Suprapubic skin (tissue), 4 donors: Measurements from ENCODE around the gene PKNOX1. TPM values are rescaled to one million over a fixed set of nuclear protein-coding genes. Genes with fewer than 3 reads are reported as not detected.

Experiments used
- DNase-seq, 2 donors: peaks; one replicate each; pipeline ENCODE4 v3.0.0-alpha.2; 2019; ENCODE audit warnings: low spot score in 2 of 2
- H3K27ac ChIP-seq: fragments of 200-600 bp; sonication (generic); one replicate; pipeline ENCODE4 v1.5.1; 2019
- H3K27me3 ChIP-seq: fragments of 200-600 bp; sonication (generic); one replicate; pipeline ENCODE4 v1.5.1; 2019
- H3K36me3 ChIP-seq: fragments of 200-600 bp; sonication (generic); one replicate; pipeline ENCODE4 v1.5.1; 2019
- H3K4me1 ChIP-seq: fragments of 200-600 bp; sonication (generic); one replicate; pipeline ENCODE4 v1.5.1; 2019
- H3K4me3 ChIP-seq: fragments of 200-600 bp; sonication (generic); one replicate; pipeline ENCODE4 v1.5.1; 2019; ENCODE audit warnings: mild to moderate bottlenecking
- H3K9me3 ChIP-seq: fragments of 200-600 bp; sonication (generic); one replicate; pipeline ENCODE4 v1.5.1; 2019
- CTCF ChIP-seq, 2 donors: fragments of 200-600 bp in 1 of 2; fragments of 450-650 bp in 1 of 2; sonication (generic) in 1 of 2; IDR thresholded peaks; one replicate each; pipeline ENCODE4 v1.5.1; 2016 to 2019; ENCODE audit warnings: antibody characterized with exemption in 2 of 2, mild to moderate bottlenecking in 1 of 2, moderate library complexity in 1 of 2
- EP300 ChIP-seq: sonication (generic); formaldehyde crosslinking; IDR thresholded peaks from one replicate; pipeline ENCODE4 v1.6.1; 2017; ENCODE audit warnings: antibody characterized with exemption
- POLR2A ChIP-seq, 2 donors: fragments of 450-650 bp; IDR thresholded peaks; one replicate each; pipeline ENCODE4 v1.6.1; 2017; ENCODE audit warnings: antibody characterized with exemption in 2 of 2, mild to moderate bottlenecking in 2 of 2, moderate library complexity in 2 of 2
- POLR2AphosphoS5 ChIP-seq, 3 donors: sonication (generic); formaldehyde crosslinking; IDR thresholded peaks; one replicate each; pipeline ENCODE4 v1.6.1; 2017; ENCODE audit warnings: antibody characterized with exemption in 3 of 3
- WGBS: methylation state at CpG from one replicate; pipeline ENCODE4 v1.1.5; 2018; 5-methylcytosine and 5-hydroxymethylcytosine counted together
- total RNA-seq, 4 donors: library from RNA; depleted of rRNA; stranded (reverse); fragments of >200 nt; gene quantifications; one replicate each; pipeline ENCODE4 v1.1.0, GENCODE V29; 2016

The PKNOX1 gene
- total RNA-seq, 4 donors from 2014 or later: 8.8 to 17.6 (median 11.6) TPM

- DNase-seq: no peak
- Histone ChIP-seq H3K4me1 (peaks cover 20% of the 10 kb centered on the region), H3K36me3 (no peaks in the 10 kb centered on the region), H3K27me3 (no peaks in the 10 kb centered on the region), H3K27ac (no peak overlapping the region), H3K4me3 (no peak overlapping the region), H3K9me3 (no peaks in the 10 kb centered on the region)
- no peak for TF ChIP-seq EP300
- TF ChIP-seq POLR2A (IDR thresholded peaks at IDR 0.05): no peak
- TF ChIP-seq CTCF (IDR thresholded peaks at IDR 0.05): no peak
- TF ChIP-seq POLR2AphosphoS5 (IDR thresholded peaks at IDR 0.05): no peak
- 59% methylated on average over 6 of the region's 6 CpGs for WGBS
Observed at GRCh38 chr21:42969193-42969600, 5.2 kb upstream of the PKNOX1 start.

GRCh38 chr21:42970946-42971653 lies 3.3 kb upstream of the PKNOX1 start:
- 83% methylated on average over 7 of the region's 7 CpGs for WGBS
- H3K27me3 ChIP-seq: no peaks in the 10 kb centered on the region
- no peaks in the 10 kb centered on the region for H3K36me3 ChIP-seq
- TF ChIP-seq POLR2A (IDR thresholded peaks at IDR 0.05) (no peak), POLR2AphosphoS5 (IDR thresholded peaks at IDR 0.05) (no peak), EP300 (no peak), CTCF (IDR thresholded peaks at IDR 0.05) (no peak)
- no peak overlapping the region for H3K4me3 ChIP-seq
- H3K4me1 ChIP-seq: peaks cover 28% of the 10 kb centered on the region
- no peaks in the 10 kb centered on the region for H3K9me3 ChIP-seq
- no peak for DNase-seq
- H3K27ac ChIP-seq: no peak overlapping the region

- TF ChIP-seq EP300: no peak
- TF ChIP-seq CTCF (IDR thresholded peaks at IDR 0.05): no peak
- no peak for TF ChIP-seq POLR2A (IDR thresholded peaks at IDR 0.05)
- no peak for TF ChIP-seq POLR2AphosphoS5 (IDR thresholded peaks at IDR 0.05)
- Histone ChIP-seq H3K27ac (no peak overlapping the region), H3K4me1 (peaks cover 36% of the 10 kb centered on the region), H3K9me3 (no peaks in the 10 kb centered on the region), H3K36me3 (no peaks in the 10 kb centered on the region), H3K27me3 (no peaks in the 10 kb centered on the region), H3K4me3 (no peak overlapping the region)
- WGBS: 60% methylated on average over 3 of the region's 3 CpGs
- no peak for DNase-seq
Observed at GRCh38 chr21:42971897-42972275, 2.5 kb upstream of the PKNOX1 start.

GRCh38 chr21:42973309-42973990 lies 912 bp upstream of the PKNOX1 start:
- H3K27ac ChIP-seq: peak overlapping the region; percentile 87
- no peaks in the 10 kb centered on the region for H3K27me3 ChIP-seq
- H3K36me3 ChIP-seq: no peaks in the 10 kb centered on the region
- H3K4me1 ChIP-seq: peaks cover 36% of the 10 kb centered on the region
- no peak for DNase-seq
- WGBS: 91% methylated on average over 8 of the region's 19 CpGs
- TF ChIP-seq POLR2A (IDR thresholded peaks at IDR 0.05) (no peak), EP300 (no peak), POLR2AphosphoS5 (IDR thresholded peaks at IDR 0.05) (no peak), CTCF (IDR thresholded peaks at IDR 0.05) (no peak)
- H3K4me3 ChIP-seq: peak overlapping the region; percentile 88
- no peaks in the 10 kb centered on the region for H3K9me3 ChIP-seq
